GM13976 (cell line): ENCODE data around the gene PPP4C.

Experiments used
- DNase-seq: peaks from one replicate; pipeline ENCODE4 v3.0.0; 2012; ENCODE audit warnings: low spot score
- in situ Hi-C: fragments of 300-500 bp; cut with MboI; formaldehyde crosslinking; loops from one replicate; pipeline ENCODE4 v1.12.0; 2022; ENCODE audit warnings: low sequenced_read_pairs, mixed read lengths, inconsistent platforms; ENCODE audit not compliant: unreplicated experiment
- TF ChIP-seq, protein P1 (sequence below): IDR thresholded peaks from 2 replicates; pipeline ENCODE4 v1.5.1; 2012; ENCODE audit warnings: borderline replicate concordance, mild to moderate bottlenecking; ENCODE audit not compliant: insufficient read depth; ENCODE audit errors: extremely low read depth, missing control alignments, control extremely low read depth

Gene PPP4C

DNA sequence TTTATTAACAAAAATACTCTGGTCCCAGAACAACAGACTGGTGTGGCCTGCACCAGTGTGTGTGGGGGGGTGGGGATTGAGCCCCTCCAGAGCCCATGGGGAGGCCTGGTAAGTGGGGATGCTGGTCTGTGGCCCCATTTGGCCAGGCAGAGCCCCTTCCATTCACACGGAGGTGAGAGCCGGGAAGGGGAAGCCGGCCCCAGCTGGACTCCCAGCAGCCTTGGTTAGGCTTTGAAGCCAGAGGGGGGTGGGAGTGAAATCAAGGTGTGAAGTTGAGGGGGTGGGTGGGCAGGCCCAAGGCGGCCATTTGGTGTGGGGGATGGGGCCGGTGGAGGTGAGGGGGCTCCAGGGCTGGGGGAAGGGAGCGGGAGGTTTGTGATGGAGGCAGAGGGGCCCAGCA, 10.0 kb downstream of the PPP4C start:
- TF ChIP-seq, protein P1, sequence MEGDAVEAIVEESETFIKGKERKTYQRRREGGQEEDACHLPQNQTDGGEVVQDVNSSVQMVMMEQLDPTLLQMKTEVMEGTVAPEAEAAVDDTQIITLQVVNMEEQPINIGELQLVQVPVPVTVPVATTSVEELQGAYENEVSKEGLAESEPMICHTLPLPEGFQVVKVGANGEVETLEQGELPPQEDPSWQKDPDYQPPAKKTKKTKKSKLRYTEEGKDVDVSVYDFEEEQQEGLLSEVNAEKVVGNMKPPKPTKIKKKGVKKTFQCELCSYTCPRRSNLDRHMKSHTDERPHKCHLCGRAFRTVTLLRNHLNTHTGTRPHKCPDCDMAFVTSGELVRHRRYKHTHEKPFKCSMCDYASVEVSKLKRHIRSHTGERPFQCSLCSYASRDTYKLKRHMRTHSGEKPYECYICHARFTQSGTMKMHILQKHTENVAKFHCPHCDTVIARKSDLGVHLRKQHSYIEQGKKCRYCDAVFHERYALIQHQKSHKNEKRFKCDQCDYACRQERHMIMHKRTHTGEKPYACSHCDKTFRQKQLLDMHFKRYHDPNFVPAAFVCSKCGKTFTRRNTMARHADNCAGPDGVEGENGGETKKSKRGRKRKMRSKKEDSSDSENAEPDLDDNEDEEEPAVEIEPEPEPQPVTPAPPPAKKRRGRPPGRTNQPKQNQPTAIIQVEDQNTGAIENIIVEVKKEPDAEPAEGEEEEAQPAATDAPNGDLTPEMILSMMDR: no peak
- DNase-seq: no peak
- in situ Hi-C loops: no loop called here

DNA sequence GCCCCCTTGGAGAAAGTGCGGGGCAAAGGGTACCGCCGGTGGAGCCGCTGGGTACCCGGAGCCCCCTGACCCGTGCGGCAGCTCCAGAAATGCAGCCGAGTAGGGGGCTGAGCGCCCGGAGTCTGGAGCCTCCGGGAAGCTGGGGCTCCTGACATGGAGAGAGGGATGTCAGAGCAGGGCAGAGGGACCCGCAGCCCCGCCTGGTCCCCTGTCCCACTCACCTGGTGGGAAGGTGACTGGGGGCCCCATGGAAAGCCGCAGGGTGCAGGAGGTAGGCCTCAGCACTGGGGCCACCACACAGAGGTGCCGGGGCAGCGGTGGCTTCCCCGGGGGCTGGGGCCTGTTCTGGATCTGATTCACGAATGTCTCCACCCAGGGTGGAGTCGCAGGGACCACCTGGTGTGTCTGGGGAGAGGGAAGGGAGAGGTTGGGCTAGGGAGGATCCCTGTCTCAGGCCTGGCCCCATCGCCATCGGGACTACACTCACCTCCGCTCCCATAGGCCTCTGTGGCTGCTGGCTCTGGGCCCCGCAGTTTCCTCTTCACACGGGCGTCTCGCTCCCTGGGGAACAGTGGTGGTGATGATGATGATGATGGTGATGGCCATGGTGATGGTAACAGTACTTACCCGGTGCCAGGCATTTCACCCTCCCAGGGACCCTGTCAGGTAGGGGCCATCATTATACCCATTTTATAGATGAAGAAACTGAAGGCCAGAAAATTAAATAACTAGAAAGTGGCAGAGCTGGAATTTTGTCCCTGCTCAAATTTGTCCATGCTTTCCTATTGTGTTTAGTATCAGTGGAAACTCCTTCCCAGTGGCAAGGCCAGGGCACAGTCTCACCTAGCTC, 10.7 kb downstream of the PPP4C start:
- in situ Hi-C loops: no loop called here
- DNase-seq: no peak
- TF ChIP-seq, protein P1: no peak

DNA sequence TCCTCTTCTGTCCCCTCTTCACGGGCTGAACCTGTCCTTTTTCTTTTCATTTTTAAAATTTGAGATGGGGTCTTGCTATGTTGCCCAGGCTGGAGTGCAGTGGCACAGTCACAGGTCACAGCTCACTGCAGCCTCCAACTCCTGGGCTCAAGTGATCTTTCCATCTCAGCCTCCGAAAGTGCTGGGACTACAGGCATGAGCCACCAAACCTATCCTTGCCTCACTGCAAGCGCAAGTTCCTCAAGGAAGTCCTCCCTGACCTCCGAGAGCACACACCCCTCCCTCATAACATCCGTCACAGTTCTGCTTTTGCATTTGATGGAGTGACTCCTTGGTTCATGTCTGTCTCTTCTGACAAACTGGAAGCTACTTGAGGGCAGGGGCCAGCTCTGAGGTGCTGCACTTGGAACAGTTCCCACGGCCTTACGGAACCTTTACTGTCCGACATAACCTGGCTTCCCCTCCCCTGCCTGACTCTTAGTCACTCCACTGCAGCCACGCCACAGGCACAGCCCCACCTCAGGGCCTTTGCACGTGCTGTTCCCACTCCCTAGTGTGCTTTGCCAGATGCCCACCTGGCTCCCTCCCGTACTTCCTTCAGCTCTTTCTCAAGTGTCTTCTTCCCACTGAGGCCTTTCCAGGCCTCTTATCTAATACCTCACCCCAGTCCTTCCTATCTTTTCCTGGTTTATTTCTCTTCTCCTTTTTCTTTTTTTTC, 11.5 kb downstream of the PPP4C start:
- in situ Hi-C loops: no loop called here
- no peak for DNase-seq
- TF ChIP-seq, protein P1: no peak

DNA sequence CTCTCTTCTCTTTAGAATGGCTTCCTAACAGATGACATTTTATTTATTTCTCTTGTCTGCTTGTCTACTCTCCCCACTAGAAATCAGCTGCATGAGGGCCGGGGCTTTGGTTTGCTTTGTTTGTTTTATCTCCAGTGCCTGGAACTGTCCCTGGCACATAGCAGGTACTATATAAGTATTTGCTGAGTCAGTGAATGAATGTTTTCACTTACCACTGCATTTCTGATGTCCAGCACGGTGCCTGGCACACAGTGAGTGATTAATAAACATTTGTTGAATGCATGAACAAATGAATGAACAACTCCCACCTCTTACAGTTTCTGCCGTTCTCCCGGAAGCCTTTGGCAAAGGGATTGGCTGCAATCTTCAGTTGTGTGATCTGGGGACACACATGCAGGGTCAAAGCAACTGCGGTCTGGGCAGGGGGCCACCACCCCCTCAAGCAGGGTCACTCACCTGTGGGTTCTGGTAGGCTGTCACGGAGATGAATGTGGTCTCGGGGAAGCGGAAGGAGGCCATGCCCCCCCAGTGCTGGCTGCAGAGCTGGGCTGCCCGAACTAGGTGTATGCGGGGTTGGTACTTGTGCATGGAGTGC, 12.5 kb downstream of the PPP4C start:
- DNase-seq: no peak
- TF ChIP-seq, protein P1: no peak
- in situ Hi-C loops: no loop called here

DNA sequence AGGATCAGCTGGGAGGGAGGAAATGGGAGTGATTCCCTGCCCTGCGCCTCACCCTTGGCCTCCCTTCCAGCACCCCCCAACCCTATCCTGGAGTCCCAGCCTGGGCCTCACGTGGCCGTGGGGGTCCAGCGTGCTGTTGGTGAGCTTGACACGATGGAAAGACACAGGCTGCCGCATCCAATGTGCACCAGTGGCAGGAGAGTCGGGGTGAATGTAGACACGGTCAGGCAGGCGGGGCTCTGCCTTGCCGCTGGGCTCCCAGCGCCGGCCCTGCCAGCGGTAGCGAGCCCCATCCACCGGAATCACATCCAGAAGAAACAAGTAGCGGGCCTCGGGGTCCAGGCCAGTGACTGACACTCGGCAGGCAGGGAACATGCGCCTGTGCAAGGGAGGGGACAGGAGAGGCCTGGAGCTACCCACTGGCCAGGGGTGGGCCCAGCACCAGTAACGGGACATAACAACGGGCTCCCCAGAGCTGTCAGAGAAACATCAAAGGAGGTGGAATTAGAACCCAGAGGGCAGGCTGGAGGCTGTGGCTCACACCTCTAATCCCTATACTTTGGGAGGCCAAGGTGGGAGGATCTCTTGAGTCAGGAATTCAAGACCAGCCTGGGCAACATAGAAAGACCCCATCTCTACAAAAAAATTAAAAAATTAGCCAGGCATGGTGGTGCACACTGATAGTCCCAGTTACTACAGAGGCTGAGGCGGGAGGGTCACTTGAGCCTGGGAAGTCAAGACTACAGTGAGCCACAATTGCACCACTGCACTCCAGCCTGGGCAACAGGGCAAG, 13.2 kb downstream of the PPP4C start:
- in situ Hi-C loops: no loop called here
- TF ChIP-seq, protein P1: no peak
- no peak for DNase-seq

DNA sequence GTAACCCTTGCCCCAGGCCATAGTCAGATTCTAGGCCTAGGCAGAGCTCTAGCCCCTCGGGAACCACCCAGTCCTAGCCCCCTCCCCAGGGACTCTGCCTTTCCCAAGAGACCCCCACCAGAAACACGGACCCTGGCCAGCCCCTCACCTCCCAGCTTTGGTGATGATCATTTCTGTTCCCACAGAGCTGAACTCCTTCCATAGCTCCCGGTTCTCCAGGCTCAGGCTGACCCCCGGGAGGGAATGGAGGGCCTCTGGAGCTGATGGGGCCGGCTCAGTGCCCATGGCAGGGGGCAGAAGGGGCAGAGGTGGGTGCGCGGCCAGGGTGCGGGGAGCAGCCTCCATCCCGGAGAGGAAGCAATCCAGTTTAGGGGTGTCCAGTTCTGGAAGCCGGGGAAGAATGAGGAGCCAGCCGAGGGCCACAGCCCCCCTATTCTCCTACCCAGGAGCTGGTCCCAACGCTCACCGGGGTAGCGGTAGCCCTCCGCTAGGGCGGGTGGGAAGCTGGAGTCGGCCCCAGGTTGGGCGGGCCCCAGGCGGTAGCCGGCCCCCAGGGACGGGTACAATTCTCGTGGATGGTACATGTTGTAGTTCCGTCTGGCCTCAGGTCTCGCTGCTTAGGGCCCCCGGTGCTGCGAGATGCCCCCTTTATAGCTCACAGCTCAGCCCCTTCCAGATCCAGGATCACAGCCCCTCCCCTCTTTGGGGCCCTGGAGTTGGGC, 15.0 kb downstream of the PPP4C start:
- in situ Hi-C loops: no loop called here
- TF ChIP-seq, protein P1: no peak
- no peak for DNase-seq
